IMR-90 (cell line): ENCODE data around the gene SETD2. TPM values are rescaled to one million over a fixed set of nuclear protein-coding genes. Genes with fewer than 3 reads are reported as not detected.

Experiments used
- ATAC-seq: fragments of 200-7000 bp; cut with Tn5 transposase; 2 replicates; pipeline ENCODE4 v1.9.1; 2020; ENCODE audit warnings: low read depth, mild to moderate bottlenecking, moderate library complexity
- BruUV-seq: library from RNA; stranded (reverse); fragments of 400-500 nt; replicated peaks from 2 replicates; lab custom pipeline; 2021; lab: Mats Ljungman, UMichigan
- CTCF ChIA-PET: fragments of 300-600 bp; formaldehyde crosslinking; extraction: SDS; loops from one replicate; lab custom pipeline; 2021; ENCODE audit warnings: antibody characterized with exemption; lab: Yijun Ruan, JAX
- POLR2A ChIA-PET: fragments of 300-600 bp; sonication (Branson Sonifier 250); formaldehyde crosslinking; loops from one replicate; lab custom pipeline; 2022; ENCODE audit warnings: antibody characterized with exemption; ENCODE audit not compliant: unreplicated experiment; lab: Charles Lee
- DNase-seq: peaks from one replicate; pipeline ENCODE4 v3.0.0; 2013
- H2AFZ ChIP-seq: replicated peaks from 2 replicates; pipeline ENCODE3; 2013; ENCODE audit warnings: low read length, mild to moderate bottlenecking; ENCODE audit not compliant: poor library complexity
- H2AK5ac ChIP-seq: 2 replicates; pipeline ENCODE4 v1.6.1; 2013; ENCODE audit warnings: low read depth, low read length, inconsistent platforms
- H2AK9ac ChIP-seq: replicated peaks from 2 replicates; pipeline ENCODE3; 2013; ENCODE audit warnings: mild to moderate bottlenecking, low read depth, low read length, moderate library complexity; ENCODE audit not compliant: poor library complexity
- H2BK120ac ChIP-seq: 2 replicates; pipeline ENCODE4 v1.6.1; 2013; ENCODE audit warnings: low read depth, low read length, inconsistent platforms
- H2BK15ac ChIP-seq: 3 replicates; pipeline ENCODE4 v1.6.1; 2013; ENCODE audit warnings: low read depth, low read length, inconsistent platforms
- H2BK20ac ChIP-seq: 2 replicates; pipeline ENCODE4 v1.6.1; 2013; ENCODE audit warnings: low read depth, mild to moderate bottlenecking, inconsistent platforms, low read length, moderate library complexity
- H2BK5ac ChIP-seq: 2 replicates; pipeline ENCODE4 v1.6.1; 2013; ENCODE audit warnings: mild to moderate bottlenecking, low read depth, low read length, inconsistent platforms; ENCODE audit not compliant: poor library complexity, severe bottlenecking
- H3K14ac ChIP-seq: replicated peaks from 2 replicates; pipeline ENCODE4 v1.6.1; 2013; ENCODE audit warnings: low read depth, low read length, inconsistent platforms
- H3K18ac ChIP-seq: 2 replicates; pipeline ENCODE4 v1.6.1; 2013; ENCODE audit warnings: low read depth, low read length, control low read depth
- H3K23ac ChIP-seq: 2 replicates; pipeline ENCODE4 v1.6.1; 2013; ENCODE audit warnings: low read depth, low read length, inconsistent platforms
- H3K27ac ChIP-seq: 2 replicates; pipeline ENCODE4 v1.5.1; 2013; ENCODE audit warnings: mild to moderate bottlenecking, control low read depth, low read length; ENCODE audit not compliant: insufficient read depth
- H3K27me3 ChIP-seq: 2 replicates; pipeline ENCODE4 v1.6.1; 2013; ENCODE audit warnings: low read length; ENCODE audit not compliant: control insufficient read depth, insufficient read depth
- H3K36me3 ChIP-seq: 2 replicates; pipeline ENCODE4 v1.6.1; 2013; ENCODE audit warnings: low read length, mixed read lengths; ENCODE audit not compliant: control insufficient read depth, insufficient read depth
- H3K4ac ChIP-seq: 2 replicates; pipeline ENCODE4 v1.6.1; 2013; ENCODE audit warnings: low read depth, low read length, inconsistent platforms
- H3K4me1 ChIP-seq: 2 replicates; pipeline ENCODE4 v1.6.1; 2013; ENCODE audit warnings: low read length, mixed read lengths; ENCODE audit not compliant: control insufficient read depth, insufficient read depth
- H3K4me2 ChIP-seq: 2 replicates; pipeline ENCODE4 v1.6.1; 2013; ENCODE audit warnings: low read depth, mild to moderate bottlenecking, control low read depth, low read length, moderate library complexity
- H3K4me3 ChIP-seq: 2 replicates; pipeline ENCODE4 v1.5.1; 2013; ENCODE audit warnings: low read depth, mild to moderate bottlenecking, control low read depth, low read length, moderate library complexity; ENCODE audit not compliant: insufficient read depth
- H3K56ac ChIP-seq: 2 replicates; pipeline ENCODE4 v1.6.1; 2013; ENCODE audit warnings: low read length, inconsistent platforms; ENCODE audit not compliant: insufficient read depth; ENCODE audit errors: extremely low read depth
- H3K79me1 ChIP-seq, 2 experiments: 2 replicates each; pipeline ENCODE4 v1.6.1; 2013; ENCODE audit warnings: low read length in 2 of 2, inconsistent platforms in 1 of 2, low read depth in 1 of 2
- H3K9ac ChIP-seq: 2 replicates; pipeline ENCODE4 v1.6.1; 2013; ENCODE audit warnings: low read depth, low read length, control low read depth
- H3K9me1 ChIP-seq: 2 replicates; pipeline ENCODE4 v1.6.1; 2013; ENCODE audit warnings: low read length, inconsistent platforms; ENCODE audit not compliant: insufficient read depth
- H3K9me3 ChIP-seq: 2 replicates; pipeline ENCODE4 v1.6.1; 2013; ENCODE audit warnings: low read length; ENCODE audit not compliant: control insufficient read depth, insufficient read depth
- H4K20me1 ChIP-seq: 2 replicates; pipeline ENCODE4 v1.6.1; 2013; ENCODE audit warnings: low read length, inconsistent platforms; ENCODE audit not compliant: insufficient read depth
- H4K5ac ChIP-seq: 2 replicates; pipeline ENCODE4 v1.6.1; 2013; ENCODE audit warnings: mild to moderate bottlenecking, low read depth, low read length, control low read depth
- H4K8ac ChIP-seq, 2 experiments: 2 replicates each; pipeline ENCODE4 v1.6.1; 2013; ENCODE audit warnings: low read depth in 2 of 2, low read length in 2 of 2, control low read depth in 1 of 2, inconsistent platforms in 1 of 2
- H4K91ac ChIP-seq: 2 replicates; pipeline ENCODE4 v1.6.1; 2013; ENCODE audit warnings: low read depth, low read length, inconsistent platforms; ENCODE audit not compliant: insufficient read depth
- BHLHE40 ChIP-seq: fragments of 150-350 bp; IDR thresholded peaks from 2 replicates; pipeline ENCODE4 v1.6.1; 2016; ENCODE audit warnings: mild to moderate bottlenecking, low read depth, low read length
- CEBPB ChIP-seq: IDR thresholded peaks from 2 replicates; pipeline ENCODE4 v1.6.1; 2012; ENCODE audit warnings: low read depth, low read length, improper control_type of control experiment
- CHD1 ChIP-seq: IDR thresholded peaks from 2 replicates; pipeline ENCODE4 v1.6.1; 2012; ENCODE audit warnings: low read depth, low read length, improper control_type of control experiment
- CTCF ChIP-seq: conservative IDR thresholded peaks from 2 replicates; pipeline ENCODE4 v1.5.1; 2012; ENCODE audit warnings: mild to moderate bottlenecking, low read depth, low read length, improper control_type of control experiment
- FOS ChIP-seq: fragments of 150-350 bp; IDR thresholded peaks from 2 replicates; pipeline ENCODE4 v1.6.1; 2016; ENCODE audit warnings: low read depth, low read length
- MAFK ChIP-seq: IDR thresholded peaks from 2 replicates; pipeline ENCODE4 v1.6.1; 2012; ENCODE audit warnings: low read depth, low read length, improper control_type of control experiment
- MAZ ChIP-seq: IDR thresholded peaks from 2 replicates; pipeline ENCODE4 v1.6.1; 2012; ENCODE audit warnings: low read depth, mild to moderate bottlenecking, low read length, improper control_type of control experiment, moderate library complexity, borderline replicate concordance
- MXI1 ChIP-seq: IDR thresholded peaks from 2 replicates; pipeline ENCODE4 v1.6.1; 2012; ENCODE audit warnings: low read depth, mild to moderate bottlenecking, low read length, moderate library complexity, borderline replicate concordance
- NFE2L2 ChIP-seq: fragments of 150-350 bp; IDR thresholded peaks from 2 replicates; pipeline ENCODE4 v1.6.1; 2016; ENCODE audit warnings: low read depth, mild to moderate bottlenecking, low read length
- POLR2A ChIP-seq: IDR thresholded peaks from 2 replicates; pipeline ENCODE4 v1.6.1; 2012; ENCODE audit warnings: mild to moderate bottlenecking, low read depth, low read length
- RAD21 ChIP-seq: IDR thresholded peaks from 2 replicates; pipeline ENCODE4 v1.6.1; 2012; ENCODE audit warnings: low read length, improper control_type of control experiment
- RCOR1 ChIP-seq: IDR thresholded peaks from 2 replicates; pipeline ENCODE4 v1.6.1; 2012; ENCODE audit warnings: mild to moderate bottlenecking, low read length, improper control_type of control experiment; ENCODE audit not compliant: insufficient replicate concordance
- RFX5 ChIP-seq: IDR thresholded peaks from 2 replicates; pipeline ENCODE4 v1.8.0; 2012; ENCODE audit warnings: low read depth, mild to moderate bottlenecking, low read length, moderate library complexity
- SMC3 ChIP-seq: fragments of 150-350 bp; IDR thresholded peaks from 2 replicates; pipeline ENCODE4 v1.6.1; 2016; ENCODE audit warnings: low read depth, mild to moderate bottlenecking, antibody characterized with exemption, low read length, moderate library complexity
- USF2 ChIP-seq: fragments of 150-350 bp; IDR thresholded peaks from 2 replicates; pipeline ENCODE4 v1.6.1; 2017; ENCODE audit warnings: mild to moderate bottlenecking, antibody characterized with exemption, low read length, low read depth
- WGBS, 2 experiments: methylation state at CpG; one replicate each; pipeline versions ENCODE4 v1.1.5 to v1.1.7; 2013; ENCODE audit warnings: missing lambda C conversion rate in 2 of 2; ENCODE audit not compliant: insufficient read length in 1 of 2; ENCODE audit errors: extremely low coverage in 2 of 2; 5-methylcytosine and 5-hydroxymethylcytosine counted together
- dilution Hi-C: fragments of 300-500 bp; cut with HindIII; formaldehyde crosslinking; loops from one replicate; pipeline ENCODE4 v1.14.3; 2018; ENCODE audit warnings: low sequenced_read_pairs; ENCODE audit not compliant: unreplicated experiment
- in situ Hi-C: fragments of 300-500 bp; cut with MboI; formaldehyde crosslinking; loops from 3 replicates; pipeline ENCODE4 v1.14.3; 2019; ENCODE audit warnings: low sequenced_read_pairs, inconsistent platforms, mixed read lengths
- intact Hi-C: fragments of 100-400 bp; cut with micrococcal nuclease; formaldehyde crosslinking; loops from 2 replicates; pipeline ENCODE4 v1.10.0; 2022
- polyA plus RNA-seq, 3 experiments: library from polyadenylated mRNA; depleted of rRNA; stranded (reverse); fragments of >200 nt; gene quantifications; 2 replicates each; pipeline ENCODE4 v1.2.3, GENCODE V29; 2012; ENCODE audit warnings: low replicate concordance in 1 of 3
- total RNA-seq: library from RNA; depleted of rRNA; stranded (reverse); fragments of >200 nt; gene quantifications from 2 replicates; pipeline ENCODE4 v1.2.3, GENCODE V29; 2012

Gene SETD2
- total and polyA plus RNA-seq, 2 of the 4 experiments (the other 2 are of a cell fraction), result 18.3 to 20.1 TPM

DNA sequence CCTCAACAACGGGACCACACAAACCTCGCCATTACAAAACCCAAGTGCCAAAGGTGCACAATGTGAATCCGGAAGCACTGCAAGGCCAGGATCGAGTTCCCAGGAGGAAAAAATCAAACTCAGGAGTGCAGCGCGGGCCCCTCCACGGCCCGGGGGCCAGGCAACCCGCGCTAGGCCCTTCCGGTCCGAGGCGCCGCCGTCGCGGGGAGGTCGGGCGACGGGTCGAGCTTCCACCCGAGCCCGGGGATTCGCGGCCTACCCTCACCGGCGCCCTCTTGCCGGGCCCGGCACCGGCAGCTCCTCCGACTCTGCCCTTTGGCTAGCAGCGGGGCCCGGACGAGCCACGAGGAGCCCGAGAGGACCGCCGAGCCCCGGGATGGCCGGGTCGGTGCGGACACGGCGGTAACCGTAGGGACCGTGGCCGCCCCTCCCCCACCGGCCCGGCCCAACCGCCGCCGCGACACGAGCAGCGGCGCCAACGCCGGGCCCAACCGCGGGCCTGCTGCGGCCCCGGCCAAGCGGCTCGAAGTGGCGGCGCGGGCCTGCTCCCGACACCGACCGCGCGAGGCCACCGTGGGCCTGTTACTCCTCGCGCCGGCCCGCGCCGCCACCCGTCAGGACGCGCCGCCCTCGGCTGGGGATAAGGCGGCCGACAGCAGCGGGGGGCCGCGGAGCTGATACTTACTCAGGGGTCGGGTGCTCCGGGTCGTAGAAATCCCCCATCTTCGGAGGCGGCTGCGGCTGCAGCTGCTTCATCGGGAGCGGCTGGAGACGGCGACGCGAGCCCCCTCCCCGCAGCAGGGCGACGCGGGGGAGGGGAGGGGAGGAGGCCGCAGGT is 525 bp downstream of the SETD2 start:
- in situ Hi-C loops (no loop called here), dilution Hi-C loops (no loop called here)
- CTCF ChIA-PET, result interaction anchor here (0.6 to 1.1 kb wide), 2 partner anchors 17 to 210 kb away, joined by 3 read pairs; no protein-coding TSS in a partner anchor
- TF ChIP-seq BHLHE40 (no peak), MXI1 (0 out of 2 replicates have a peak, but pooled peaks have one; percentile 40), USF2 (no peak), SMC3 (no peak), RCOR1 (no peak), CEBPB (no peak), RFX5 (no peak), FOS (no peak), NFE2L2 (no peak), MAFK (no peak), CTCF (0 out of 2 replicates have a peak, but pooled peaks have one; percentile 2), MAZ (peak; percentile 12; the same call in 1 of the 2 replicates), CHD1 (peak; percentile 80; the same call in 1 of the 2 replicates), POLR2A (no peak; the same call in 1 of the 2 replicates), RAD21 (no peak)

More for the DNA sequence above, 525 bp downstream of the SETD2 start:
- Histone ChIP-seq H4K8ac (peak overlapping the region; percentile 64 to 86), H3K4ac (peak overlapping the region; percentile 83), H3K36me3 (no peaks in the 10 kb centered on the region), H2BK120ac (peak overlapping the region; percentile 11; the same call in 1 of the 2 replicates), H3K9me1 (peaks cover 14% of the 10 kb centered on the region), H2AFZ (peak overlapping the region; percentile 89), H3K23ac (peak overlapping the region; percentile 72; the same call in 1 of the 2 replicates), H3K27me3 (no peaks in the 10 kb centered on the region), H2BK5ac (peak overlapping the region; percentile 82), H3K4me1 (peaks cover 6% of the 10 kb centered on the region), H3K14ac (peak overlapping the region; percentile 93), H2AK5ac (peak overlapping the region; percentile 35), H3K27ac (peak overlapping the region; percentile 85), H4K91ac (peak overlapping the region; percentile 18; the same call in 1 of the 2 replicates), H2BK20ac (no peak overlapping the region), H4K20me1 (peaks cover 52% of the 10 kb centered on the region), H3K9me3 (no peaks in the 10 kb centered on the region), H3K4me2 (peak overlapping the region; percentile 99), H3K79me1 (peaks cover 11 to 47% of the 10 kb centered on the region in 2 experiments; a peak in 3 of 4 replicates), H3K18ac (peak overlapping the region; percentile 2; the same call in 1 of the 2 replicates), H3K4me3 (peak overlapping the region; percentile 85), H2AK9ac (peak overlapping the region; percentile 94), H3K56ac (peak overlapping the region; percentile 85), H2BK15ac (no peak overlapping the region), H4K5ac (peak overlapping the region; percentile 90), H3K9ac (peak overlapping the region; percentile 93)
- 0% methylated on average over 54 of the region's 106 CpGs; no CpG with 5 or more reads in 1 of the 2 experiments for WGBS, 2 experiments
- DNase-seq (peak; percentile 27), ATAC-seq (peak; percentile 35)
- intact Hi-C loops, result loop anchor here (1.0 to 10.0 kb wide), 4 partner anchors 119 to 229 kb away; partner anchors contain the start of genes KIF9 and KLHL18
- no TSS peak for BruUV-seq
- POLR2A ChIA-PET, result interaction anchor here (0.7 to 1.4 kb wide), 2 partner anchors 100 to 118 kb away, joined by 3 to 4 read pairs; no protein-coding TSS in a partner anchor
